Activated CD4-positive, alpha-beta T cell treated with anti-CD3 and anti-CD28 coated beads, Interleukin-10, Interleukin-2, amounts not matched to agents 100 ng/mL and 50 ng/mL, durations not matched to agents 16 hours and 8 hours (primary cell): Measurements from ENCODE around the gene CRYGS.
"Not testable (repeated sequence)": the region's sequence is repeated elsewhere in the genome, so short reads cannot be mapped to it uniquely, and the experiment has no call there.

Experiments
- DNase-seq: peaks from one replicate; pipeline ENCODE4 v3.0.0-alpha.2; 2020

Gene CRYGS

DNA sequence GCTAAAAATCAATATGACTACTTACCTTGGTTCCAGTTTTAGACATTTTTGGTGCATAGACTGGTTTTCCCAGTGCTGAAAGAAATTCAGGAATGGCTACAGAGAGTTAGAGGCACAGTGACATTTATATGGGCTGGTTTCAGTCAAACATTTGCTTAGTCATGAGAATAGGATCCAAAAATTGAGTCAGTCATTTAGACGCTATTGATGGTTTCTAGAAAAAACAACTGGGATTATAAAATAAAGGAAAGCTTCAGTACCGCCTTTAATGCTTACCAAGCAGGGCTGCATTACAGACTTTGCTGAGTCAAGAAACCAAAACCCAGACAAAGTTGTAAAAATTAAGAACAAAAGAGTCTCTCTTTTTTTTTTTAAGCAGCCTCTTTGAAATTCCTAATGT is at the start of gene CRYGS:
Gene CRYGS (minus strand): TSS at position 100 of the 400 bp plus-strand sequence. CDS start 54 bp downstream, at position 46.
- no peak for DNase-seq

DNA sequence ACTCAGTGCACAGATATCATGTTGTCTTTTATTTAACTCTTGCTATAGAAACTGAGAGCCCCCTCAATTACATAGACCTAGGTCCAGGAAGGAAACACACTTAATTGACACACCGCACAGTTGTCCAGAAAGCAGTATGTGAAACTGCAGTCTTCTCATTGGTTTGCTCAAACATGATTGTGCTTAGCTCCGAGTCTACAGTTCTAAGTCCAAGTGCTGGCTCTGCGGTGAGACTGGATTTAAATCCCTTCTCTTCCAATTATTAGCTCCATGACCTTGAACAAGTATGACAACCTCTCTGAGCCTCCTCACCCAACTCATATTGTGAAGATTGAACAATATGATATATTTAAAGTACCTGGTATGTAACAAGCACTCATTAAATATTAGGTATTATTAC is 49.7 kb upstream of the CRYGS start:
- no peak for DNase-seq

DNA sequence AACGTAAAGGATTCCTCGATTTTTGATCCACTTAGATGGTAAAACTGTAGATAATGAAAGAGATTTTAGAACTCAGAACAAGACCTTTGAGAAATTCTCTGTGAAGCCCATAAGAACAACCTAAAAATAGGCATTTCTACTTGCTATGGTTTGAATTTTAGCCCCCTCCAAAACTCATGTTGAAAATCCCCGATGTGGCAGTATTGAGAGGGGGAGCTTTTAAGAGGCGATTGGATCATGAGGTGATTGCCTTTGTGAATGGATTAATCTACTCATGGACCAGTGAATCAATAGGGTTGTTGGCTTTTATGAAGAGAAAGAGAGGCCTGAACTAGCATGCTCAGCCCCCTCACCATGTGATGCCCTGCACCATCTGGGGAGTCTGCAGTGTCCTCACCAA is 48.5 kb upstream of the CRYGS start:
- DNase-seq: no peak

DNA sequence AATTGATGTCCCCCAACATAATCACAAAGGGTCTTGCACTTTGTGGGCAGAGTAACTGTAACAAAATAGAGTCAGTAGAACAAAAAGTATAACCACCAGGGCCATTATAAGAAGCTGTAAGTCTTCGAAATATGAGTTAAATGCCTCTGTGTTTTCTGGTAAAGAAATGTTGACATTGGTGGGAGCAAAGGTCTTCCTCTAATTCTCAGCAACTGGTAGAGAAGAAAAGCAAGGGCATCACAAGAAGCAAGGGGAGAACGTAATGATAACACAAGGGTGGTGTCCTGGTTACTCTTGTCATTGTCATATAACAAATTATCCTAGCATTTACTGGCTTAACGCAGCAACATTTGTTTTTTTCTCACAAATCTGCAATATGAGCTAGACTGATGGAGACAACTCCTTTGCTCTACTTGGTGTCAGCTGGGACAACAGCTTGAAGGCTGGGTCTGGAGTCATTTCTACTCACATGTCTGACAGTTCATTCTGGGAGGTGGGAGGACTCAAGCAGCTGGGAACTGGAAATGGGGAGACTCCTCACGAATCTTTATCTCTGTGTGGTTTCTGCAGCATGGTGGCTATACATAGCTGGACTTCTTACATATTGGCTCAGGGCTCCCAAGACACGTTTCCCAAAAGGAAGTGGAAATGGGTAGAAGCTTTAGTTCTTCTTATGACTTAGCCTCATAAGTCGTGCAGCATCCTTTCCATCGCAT is 46.6 kb upstream of the CRYGS start:
- no peak for DNase-seq

DNA sequence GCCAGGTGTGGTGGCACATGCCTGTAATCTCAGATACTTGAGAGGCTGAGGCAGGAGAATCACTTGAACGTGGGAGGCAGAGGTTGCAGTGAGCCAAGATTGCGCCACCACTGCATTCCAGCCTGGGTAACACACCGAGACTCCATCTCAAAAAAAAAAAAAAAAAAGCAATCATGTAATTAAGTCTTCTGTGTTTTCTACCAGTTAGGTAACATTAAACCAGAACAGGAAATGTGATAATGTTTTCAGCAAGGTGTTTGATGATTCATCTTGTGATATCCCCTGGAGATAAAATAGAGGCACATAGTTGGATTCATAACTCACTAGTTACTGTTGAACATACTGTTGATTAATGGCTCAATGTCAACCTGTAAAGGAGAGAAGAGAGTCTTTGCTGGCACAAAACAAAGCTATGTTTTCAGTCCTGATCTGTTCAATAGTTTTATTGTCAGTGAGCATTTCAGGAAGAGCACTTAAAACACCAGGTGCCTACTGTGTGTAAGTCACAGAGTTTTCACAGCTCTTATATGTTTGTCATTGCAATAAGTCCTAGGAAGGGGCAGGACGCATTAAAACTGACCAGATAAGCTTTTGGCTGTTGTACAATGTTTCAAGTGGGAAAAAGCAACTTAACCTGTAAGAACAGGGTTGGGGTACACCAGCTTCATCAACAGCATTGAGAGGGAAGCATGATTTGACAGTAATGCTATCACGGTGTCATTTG is 45.8 kb upstream of the CRYGS start:
- DNase-seq: peak; percentile 45

DNA sequence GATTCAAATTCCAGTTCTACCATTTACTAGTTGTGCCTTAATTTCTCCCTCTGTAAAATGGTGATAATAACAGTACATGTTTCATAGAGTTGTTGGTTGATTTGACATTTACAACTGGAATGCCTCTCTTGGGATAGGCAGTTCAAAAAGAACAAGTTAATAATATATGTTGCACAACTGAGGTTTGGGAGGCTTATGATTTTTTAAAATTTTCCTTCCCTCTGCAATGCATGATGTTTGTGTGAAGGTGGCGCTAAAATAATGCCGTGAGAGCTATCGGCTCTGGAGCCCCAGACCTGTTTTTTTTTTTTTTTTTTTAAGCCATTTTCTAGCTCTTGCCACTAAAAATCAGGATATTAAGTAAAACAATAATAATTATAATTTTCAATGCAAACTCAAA is 44.9 kb upstream of the CRYGS start:
- DNase-seq: no peak

DNA sequence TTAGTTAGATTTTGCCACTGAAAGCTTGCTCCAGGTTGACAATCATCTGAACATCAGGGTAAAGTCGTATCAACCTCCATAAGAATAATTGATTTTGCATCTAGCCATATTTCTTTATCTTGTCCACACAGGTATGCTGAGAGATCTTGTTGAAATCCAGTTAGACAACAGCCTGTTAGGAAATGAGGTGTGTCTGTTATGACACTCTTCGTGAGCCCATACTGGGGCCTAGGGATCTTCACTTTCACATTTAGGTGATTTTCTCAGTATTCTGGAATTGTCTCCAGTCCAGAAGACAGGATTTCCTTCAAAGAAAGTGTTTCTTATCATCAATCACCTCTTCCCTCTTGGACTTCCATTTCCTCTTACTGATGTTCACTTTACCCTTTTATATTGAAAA is 44.5 kb upstream of the CRYGS start:
- peak; percentile 42 for DNase-seq

DNA sequence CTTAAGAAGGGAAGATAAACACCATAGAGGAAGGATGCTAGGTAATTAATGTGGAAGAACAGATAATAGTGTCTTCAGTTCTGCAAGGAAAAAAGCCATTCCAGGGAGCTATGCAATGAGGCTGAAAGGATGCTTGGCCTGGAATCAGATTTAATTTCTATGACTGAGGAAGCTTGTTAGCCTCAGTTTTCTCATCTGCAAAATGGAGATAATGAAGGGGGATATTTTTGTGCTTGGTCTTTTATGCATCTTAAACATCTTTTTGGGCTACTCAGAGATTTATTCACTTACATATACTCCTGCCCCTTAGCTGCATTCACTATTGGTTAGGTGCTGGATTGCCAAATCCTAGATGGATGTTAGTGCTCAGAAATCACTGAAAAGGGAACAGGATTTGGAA is 43.0 kb upstream of the CRYGS start:
- no peak for DNase-seq

DNA sequence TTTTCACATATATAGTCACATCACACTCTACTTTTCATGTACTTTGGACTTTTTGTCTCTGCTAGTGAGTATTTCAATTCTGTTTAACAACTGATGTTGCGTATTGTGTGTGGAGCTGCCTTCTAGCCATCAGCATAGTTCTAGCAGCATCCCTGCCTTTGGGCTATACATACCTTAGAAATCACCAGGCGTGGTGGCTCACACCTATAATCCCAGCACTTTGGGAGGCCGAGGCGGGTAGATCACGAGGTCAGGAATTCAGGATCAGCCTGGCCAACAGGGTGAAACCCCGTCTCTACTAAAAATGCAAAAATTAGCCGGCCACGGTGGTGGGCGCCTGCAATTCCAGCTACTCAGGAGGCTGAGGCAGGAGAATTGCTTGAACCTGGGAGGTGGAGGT is 42.1 kb upstream of the CRYGS start:
- DNase-seq: not testable (repeated sequence)

DNA sequence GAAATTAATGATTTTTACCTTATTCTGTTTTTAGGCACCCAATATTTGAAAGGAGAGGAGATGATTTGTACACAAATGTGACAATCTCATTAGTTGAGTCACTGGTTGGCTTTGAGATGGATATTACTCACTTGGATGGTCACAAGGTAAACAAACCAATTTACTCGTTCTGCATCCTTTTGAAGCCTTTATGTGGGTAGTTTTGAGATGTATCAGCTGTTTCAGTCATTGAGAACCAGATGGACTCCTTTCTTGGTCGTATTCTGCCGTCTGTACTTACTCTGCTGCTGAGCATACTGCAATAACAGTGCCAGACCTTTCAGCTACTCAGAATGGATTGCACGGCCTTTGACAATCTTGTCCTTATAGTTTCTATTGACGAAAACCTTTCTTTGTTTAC is 39.7 kb upstream of the CRYGS start:
- DNase-seq: peak; percentile 43

DNA sequence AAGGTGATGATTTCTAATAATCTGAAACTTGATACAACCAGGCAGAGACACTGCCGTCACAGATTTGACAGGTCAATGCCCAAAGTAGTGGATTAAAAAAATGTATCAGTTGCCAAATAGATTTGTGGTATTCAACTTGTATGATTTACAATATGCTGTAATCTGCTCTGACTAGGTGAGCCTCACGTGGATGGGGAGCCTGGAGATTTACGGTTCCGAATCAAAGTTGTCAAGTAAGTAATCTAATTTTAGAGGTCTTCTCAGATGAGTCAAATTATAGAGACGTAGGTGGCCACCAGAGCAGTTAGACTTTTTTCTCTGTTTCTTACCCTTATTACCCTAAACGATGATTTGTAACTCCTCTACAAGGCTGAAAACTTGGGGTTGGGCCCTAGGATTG is 38.4 kb upstream of the CRYGS start:
- no peak for DNase-seq

DNA sequence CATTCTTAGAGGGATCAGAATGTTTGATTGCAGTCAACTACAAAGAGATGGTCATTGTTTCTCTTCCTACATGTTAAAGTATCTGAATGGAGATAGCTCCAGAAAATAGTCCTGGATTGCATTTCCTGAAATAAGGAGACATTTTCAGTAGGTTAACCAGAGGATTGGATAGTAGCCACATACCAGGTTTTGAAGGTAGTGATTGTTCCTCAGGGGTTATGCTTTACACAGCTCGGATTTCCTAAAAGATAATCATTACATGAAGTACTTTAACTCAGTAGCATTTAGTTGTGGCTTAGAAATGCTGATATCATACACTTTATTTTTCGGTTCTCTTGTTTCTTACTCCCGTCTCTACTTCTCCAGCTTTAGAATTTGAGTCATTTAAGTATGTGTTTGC is 36.6 kb upstream of the CRYGS start:
- DNase-seq: no peak

DNA sequence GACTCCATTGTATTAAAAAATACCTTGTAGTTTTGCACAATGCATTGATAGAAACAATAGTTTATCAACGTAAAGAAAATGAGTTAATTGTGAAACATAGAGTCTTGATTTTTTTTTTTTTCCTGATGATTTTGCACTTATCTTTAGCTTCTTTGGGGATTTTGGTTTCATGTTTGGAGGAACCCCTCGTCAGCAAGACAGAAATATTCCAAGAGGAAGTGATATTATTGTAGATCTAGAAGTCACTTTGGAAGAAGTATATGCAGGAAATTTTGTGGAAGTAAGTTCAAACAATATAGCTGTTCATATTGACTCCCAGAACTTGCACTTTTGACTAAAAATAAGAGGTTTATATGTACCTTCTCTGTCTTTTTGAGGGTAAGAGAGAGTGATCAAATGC is 33.3 kb upstream of the CRYGS start:
- DNase-seq: no peak

DNA sequence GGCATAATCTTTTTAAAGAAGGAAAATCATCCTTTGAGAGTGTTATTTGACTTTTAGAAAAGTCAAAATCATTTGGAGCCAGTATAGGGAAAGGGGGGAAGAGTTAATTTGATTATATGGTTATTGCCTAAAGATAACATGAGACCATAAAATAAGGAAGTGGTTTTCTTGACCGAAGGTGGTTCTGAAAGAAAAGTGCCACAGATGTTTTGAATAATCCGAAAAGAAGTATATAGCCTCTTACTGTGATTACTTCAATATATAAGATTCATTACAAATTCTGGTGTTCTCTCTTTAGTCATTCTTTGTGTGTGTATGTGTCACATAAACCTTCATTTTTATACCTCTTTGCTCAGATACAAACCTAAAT is 27.4 kb upstream of the CRYGS start:
- DNase-seq: no peak

DNA sequence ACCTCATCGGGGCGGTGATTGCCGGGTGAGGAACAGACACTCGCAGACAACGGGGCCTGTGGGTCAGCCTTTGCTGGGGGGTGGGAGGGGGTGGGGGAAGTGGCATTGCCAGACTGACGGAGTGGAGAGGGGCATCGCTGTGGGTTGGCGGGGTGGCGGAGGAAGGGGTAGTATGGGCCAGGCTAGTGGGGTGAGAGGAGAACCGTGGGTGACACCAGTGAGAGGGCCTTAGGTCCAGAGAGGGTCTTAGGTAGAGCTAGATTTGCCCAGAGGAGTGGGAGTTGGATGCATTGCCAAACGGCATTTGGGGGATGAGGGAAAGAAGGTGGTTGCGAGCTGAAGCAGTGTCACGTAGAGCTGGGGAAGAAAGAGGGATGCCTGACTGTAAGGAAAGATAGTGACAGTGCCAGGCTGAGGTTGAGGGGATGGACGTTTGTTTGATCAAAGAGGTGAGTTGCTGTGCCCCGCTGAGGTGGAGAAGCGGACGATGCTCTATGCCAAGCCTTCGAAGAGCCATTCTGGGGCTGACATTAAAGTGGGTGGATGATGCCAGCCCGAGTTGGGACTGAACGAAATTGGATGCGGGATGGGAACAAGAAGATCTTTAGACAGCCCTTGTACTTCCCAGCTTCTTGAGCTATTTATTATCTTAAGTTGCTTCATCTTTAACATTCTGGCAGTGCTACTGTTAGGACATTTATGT is 26.9 kb upstream of the CRYGS start:
- no peak for DNase-seq

DNA sequence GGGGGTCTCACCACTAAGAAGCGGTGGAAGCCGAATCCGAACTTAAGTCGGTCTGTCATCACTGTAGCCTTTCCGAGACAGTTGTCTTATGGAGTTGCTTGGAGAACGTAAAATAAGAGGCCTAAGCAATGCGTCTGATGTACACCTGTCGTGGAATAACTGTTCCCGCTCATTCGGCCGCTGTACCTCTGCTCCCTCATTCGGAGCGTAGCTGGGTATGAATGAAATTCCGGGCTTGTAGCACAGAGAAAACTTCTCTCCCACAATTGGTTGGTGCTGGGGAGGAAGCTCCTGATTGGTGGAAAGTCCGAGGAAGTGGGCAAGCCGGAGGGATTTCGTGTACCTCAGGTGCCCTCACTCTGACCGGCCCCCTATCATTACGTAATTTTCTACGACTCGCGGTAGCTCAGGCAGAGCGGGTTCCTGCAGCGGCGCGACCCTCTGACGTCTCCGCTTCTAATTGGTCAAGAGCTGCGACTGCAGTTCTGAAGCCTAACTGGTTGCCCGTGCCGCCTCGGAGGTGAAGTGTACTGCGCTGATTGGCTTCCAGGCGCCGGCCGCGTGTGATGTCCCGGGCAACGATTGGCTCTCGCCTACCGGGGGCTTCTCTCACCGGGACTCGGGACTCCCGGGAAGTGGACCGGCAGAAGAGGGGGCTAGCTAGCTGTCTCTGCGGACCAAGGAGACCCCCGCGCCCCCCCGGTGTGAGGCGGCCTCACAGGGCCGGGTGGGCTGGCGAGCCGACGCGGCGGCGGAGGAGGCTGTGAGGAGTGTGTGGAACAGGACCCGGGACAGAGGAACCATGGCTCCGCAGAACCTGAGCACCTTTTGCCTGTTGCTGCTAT is 26.1 kb upstream of the CRYGS start, which contains the start of gene DNAJB11:
Gene DNAJB11 (plus strand): TSS at position 625 of the 845 bp plus-strand sequence. CDS start 178 bp downstream, at position 803.
- DNase-seq: peak; percentile 100

DNA sequence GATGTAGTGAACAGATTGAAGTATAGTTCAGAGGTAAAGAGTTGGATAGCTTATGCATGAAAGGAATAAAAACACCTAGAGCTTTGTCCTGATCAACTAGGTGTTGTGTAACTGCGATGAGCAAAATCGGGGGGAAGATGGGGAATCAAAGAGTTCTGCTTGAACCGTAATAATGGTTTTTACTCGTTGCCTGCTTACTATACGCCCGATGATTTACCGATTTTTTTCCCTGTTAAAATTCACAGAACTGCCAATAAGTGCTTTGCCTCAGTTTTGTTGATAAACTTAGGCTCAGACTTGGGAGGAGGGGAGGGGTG is 25.6 kb upstream of the CRYGS start:
- DNase-seq: no peak

DNA sequence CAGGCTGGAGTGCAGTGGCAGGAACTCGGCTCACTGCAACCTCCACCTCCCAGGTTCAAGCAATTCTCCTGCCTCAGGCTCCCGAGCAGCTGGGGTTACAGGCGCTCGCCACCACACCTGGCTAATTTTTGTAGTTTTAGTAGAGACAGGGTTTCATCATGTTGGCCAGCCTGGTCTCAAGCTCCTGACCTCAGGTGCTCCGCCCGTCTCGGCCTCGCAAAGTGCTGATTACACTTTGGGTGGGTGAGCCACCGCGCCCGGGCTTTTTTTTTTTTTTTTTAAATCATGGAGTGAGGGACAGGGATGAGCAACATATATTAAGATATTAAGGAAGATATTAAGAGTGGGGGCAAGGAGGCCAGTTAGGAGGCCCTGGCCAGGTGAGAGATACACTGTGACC is 25.2 kb upstream of the CRYGS start:
- not testable (repeated sequence) for DNase-seq

DNA sequence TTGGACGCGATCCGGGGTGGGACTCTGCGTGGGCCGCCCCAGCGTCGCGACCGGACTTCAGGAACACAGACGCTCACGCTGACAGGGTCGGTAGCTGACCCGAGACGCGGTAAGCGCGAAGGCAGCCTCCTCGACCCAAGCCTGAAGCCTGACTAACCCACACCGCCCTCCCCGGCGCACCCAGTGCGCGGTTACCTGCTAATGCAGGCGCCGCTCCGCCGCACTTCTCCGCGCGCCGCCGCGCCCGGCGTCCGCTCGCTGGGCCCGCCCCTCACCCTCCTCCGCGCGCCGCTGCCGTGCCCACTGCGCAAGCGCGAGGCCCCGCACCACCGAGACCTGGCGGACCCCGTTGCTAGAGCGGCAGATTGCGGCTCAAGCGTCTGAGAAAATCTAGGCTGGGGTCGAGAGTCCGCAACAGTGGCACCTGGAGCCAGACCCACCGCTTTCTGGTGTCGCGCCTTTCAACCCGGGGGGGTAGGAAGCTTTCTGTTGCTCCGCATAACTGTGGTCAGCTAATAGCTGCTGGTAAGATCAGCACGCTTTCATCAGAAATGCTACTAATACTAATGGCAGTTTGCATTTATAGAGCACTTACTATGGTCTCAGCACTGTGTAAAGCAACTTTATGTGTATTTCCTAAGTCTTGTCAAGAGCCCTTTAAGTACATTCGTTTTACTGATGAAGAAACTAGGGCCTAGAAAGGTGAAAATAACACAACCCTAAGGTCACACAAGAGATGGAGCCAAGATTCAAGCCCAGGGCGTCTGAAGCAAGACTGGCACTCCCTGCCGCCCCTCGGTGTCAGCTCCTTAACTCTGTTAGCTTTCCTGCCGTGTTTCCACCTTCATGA is 23.1 kb upstream of the CRYGS start, which contains the start of gene TBCCD1:
Gene TBCCD1 (minus strand): TSS at position 268 of the 850 bp plus-strand sequence. CDS start 3,010 bp downstream, outside the sequence.
- DNase-seq: peak; percentile 95

DNA sequence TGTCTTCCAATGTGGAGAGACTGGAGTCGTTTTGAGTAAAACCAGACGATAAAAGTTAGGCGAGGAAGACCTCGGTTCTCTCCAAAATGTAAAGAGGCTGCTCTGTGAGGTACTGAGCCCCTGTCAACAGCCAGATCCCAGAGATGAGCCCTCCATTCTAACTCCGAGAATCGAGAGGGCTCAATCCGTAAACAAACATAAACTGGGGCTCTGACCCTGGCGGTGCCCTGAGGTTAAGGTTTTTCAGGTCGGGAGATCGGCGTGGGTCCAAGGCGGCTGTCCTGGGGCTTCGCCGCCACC is 22.5 kb upstream of the CRYGS start:
- no peak for DNase-seq

DNA sequence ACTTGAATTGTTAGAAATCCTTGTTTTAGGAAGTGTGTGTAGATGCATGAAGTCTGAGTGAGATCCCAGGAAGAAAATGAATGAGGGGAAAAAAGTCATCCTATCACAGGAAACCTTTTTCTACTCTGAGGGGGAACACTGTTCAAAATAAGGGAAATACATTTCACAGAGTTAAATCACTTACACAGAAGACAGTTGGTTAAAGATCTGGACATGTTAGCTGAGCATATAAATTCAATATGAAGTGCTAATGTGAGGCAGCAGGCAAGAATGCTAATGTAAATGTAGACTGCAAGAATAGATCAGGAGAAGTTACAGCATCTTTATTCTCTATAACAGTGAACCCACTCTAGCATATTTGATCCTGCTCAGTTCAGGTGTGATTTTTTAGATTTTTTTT is 20.4 kb upstream of the CRYGS start:
- no peak for DNase-seq

DNA sequence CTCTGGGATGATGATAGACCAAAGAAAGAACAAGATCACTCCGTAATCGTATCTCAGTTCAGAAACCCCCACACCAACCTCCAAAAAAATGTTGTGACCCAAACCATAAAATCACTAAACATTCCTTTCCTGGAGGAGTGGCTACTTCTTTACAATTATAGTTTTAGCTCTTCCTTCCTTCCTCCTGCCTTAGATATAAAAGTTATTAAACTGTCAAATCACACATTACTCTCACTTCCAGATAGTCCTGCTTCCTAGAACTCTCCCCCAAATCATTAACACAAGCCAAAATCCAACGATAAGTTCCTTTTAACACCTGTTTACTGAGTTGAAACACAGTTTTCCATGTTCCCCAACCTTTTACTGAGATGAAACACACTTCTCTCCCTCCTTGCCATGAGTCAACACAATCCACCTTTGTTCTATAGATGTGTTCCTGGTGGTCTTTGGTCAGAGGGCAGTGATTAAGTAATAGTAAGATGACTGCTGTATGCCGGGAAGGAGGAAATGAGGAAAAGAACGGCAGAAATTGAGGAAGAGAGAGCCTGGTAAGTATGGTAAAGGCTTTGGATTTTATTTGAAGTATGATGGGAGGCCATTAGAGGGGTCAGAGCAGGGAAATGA is 8.3 kb upstream of the CRYGS start:
- DNase-seq: no peak
